ENCODE data around the gene KLF5. TPM values are rescaled to one million over a fixed set of nuclear protein-coding genes. Genes with fewer than 3 reads are reported as not detected.

Gene KLF5
- total RNA-seq, 4 donors from 2014 or later: 9.8 to 15.6 (median 10.9) TPM

GRCh38 chr13:73082471-73082870, 23.7 kb downstream of the KLF5 start:
- Histone ChIP-seq H3K4me1 (no peaks in the 10 kb centered on the region), H3K9me3 (no peaks in the 10 kb centered on the region), H3K36me3 (peaks cover 0 to under 1% of the 10 kb centered on the region in 2 donors), H3K27ac (no peak overlapping the region), H3K4me3 (no peak overlapping the region), H3K27me3 (no peaks in the 10 kb centered on the region)
- in situ Hi-C loops (cut with MboI; ENCODE audit: low sequenced_read_pairs in 4 of 4): no loop called here
- ATAC-seq: no peak
- intact Hi-C loops (cut with DNase I; ENCODE audit: low total_unique reads): no loop called here
- no peak for TF ChIP-seq CTCF (IDR thresholded peaks at IDR 0.05 in 4 of 5, conservative IDR thresholded peaks at IDR 0.05 in 1 of 5)
- TF ChIP-seq POLR2A (IDR thresholded peaks at IDR 0.05): no peak
- DNase-seq: no peak

- TF ChIP-seq CTCF (IDR thresholded peaks at IDR 0.05 in 4 of 5, conservative IDR thresholded peaks at IDR 0.05 in 1 of 5) (no peak), POLR2A (IDR thresholded peaks at IDR 0.05) (no peak)
- Histone ChIP-seq H3K27me3 (no peaks in the 10 kb centered on the region), H3K27ac (no peak overlapping the region), H3K9me3 (no peaks in the 10 kb centered on the region), H3K36me3 (no peaks in the 10 kb centered on the region), H3K4me1 (no peaks in the 10 kb centered on the region), H3K4me3 (no peak overlapping the region)
- no peak for DNase-seq
- in situ Hi-C loops (cut with MboI; ENCODE audit: low sequenced_read_pairs in 4 of 4): no loop called here
- intact Hi-C loops (cut with DNase I; ENCODE audit: low total_unique reads): no loop called here
- no peak for ATAC-seq
Observed at GRCh38 chr13:73082895-73083294, 24.1 kb downstream of the KLF5 start.

GRCh38 chr13:73088332-73088935, 29.6 kb downstream of the KLF5 start:
- peaks cover 0 to 4% (median 0%) of the 10 kb centered on the region in 3 donors for H3K9me3 ChIP-seq
- no peak overlapping the region for H3K27ac ChIP-seq
- in situ Hi-C loops (cut with MboI; ENCODE audit: low sequenced_read_pairs in 4 of 4) (no loop called here), intact Hi-C loops (cut with DNase I; ENCODE audit: low total_unique reads) (no loop called here)
- no peak for DNase-seq
- no peaks in the 10 kb centered on the region for H3K27me3 ChIP-seq
- ATAC-seq: no peak
- no peak overlapping the region for H3K4me3 ChIP-seq
- TF ChIP-seq CTCF (IDR thresholded peaks at IDR 0.05 in 4 of 5, conservative IDR thresholded peaks at IDR 0.05 in 1 of 5) (no peak), POLR2A (IDR thresholded peaks at IDR 0.05) (no peak)
- no peaks in the 10 kb centered on the region for H3K36me3 ChIP-seq
- no peaks in the 10 kb centered on the region for H3K4me1 ChIP-seq

- TF ChIP-seq POLR2A (IDR thresholded peaks at IDR 0.05) (no peak), CTCF (IDR thresholded peaks at IDR 0.05 in 4 of 5, conservative IDR thresholded peaks at IDR 0.05 in 1 of 5) (no peak)
- ATAC-seq (no peak), DNase-seq (no peak)
- Histone ChIP-seq H3K27ac (no peak overlapping the region), H3K9me3 (peaks cover 0 to 4% (median 0%) of the 10 kb centered on the region in 3 donors), H3K4me3 (no peak overlapping the region), H3K4me1 (no peaks in the 10 kb centered on the region), H3K27me3 (no peaks in the 10 kb centered on the region), H3K36me3 (no peaks in the 10 kb centered on the region)
- intact Hi-C loops (cut with DNase I; ENCODE audit: low total_unique reads) (no loop called here), in situ Hi-C loops (cut with MboI; ENCODE audit: low sequenced_read_pairs in 4 of 4) (no loop called here)
Observed at GRCh38 chr13:73089213-73089612, 30.4 kb downstream of the KLF5 start.
